Dendritic cell treated with granulocyte-macrophage colony-stimulating factor and Interleukin-4, amounts not matched to agents 40 ng/mL and 50 ng/mL, for 4 days (primary cell): ENCODE data around the gene FARS2.

ENCODE experiments used
- H3K27ac Mint-ChIP-seq: one replicate; pipeline ENCODE4 v1.8.0; 2022; ENCODE audit warnings: mild to moderate bottlenecking, mixed read lengths
- H3K27me3 Mint-ChIP-seq: one replicate; pipeline ENCODE4 v1.8.0; 2022; ENCODE audit warnings: mild to moderate bottlenecking, mixed read lengths
- H3K36me3 Mint-ChIP-seq: one replicate; pipeline ENCODE4 v1.8.0; 2022; ENCODE audit warnings: low read depth, mixed read lengths
- H3K4me1 Mint-ChIP-seq: one replicate; pipeline ENCODE4 v1.8.0; 2022; ENCODE audit warnings: low read depth, mixed read lengths
- H3K4me3 Mint-ChIP-seq: one replicate; pipeline ENCODE4 v1.8.0; 2022; ENCODE audit warnings: mild to moderate bottlenecking, moderate library complexity, mixed read lengths
- H3K9me3 Mint-ChIP-seq: one replicate; pipeline ENCODE4 v1.8.0; 2022; ENCODE audit warnings: mixed read lengths
- intact Hi-C: fragments of 100-400 bp; cut with micrococcal nuclease; formaldehyde crosslinking; loops from one replicate; pipeline ENCODE4 v1.15.0; 2022

Gene FARS2

DNA sequence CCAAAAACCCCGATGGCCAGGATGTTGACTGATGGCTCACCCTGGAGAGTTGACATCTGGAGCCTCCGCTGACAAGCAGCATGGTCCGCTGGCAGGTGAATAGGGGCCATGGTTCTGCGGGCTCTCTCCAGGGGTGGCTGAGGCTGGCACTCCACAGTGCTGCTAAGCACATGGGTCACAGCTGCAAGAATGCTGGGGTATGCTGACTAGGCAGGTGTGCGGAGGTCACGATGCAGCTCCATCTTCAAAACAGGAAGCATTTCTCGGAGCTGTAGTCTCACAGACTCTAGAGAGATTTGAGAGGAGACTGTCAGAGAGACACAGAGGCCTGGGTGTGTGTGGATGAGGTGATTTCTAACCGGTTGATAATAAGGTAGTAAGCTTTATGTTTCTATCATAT, 403.9 kb downstream of the FARS2 start:
- intact Hi-C loops = no loop called here
- no peaks in the 10 kb centered on the region for H3K36me3 Mint-ChIP-seq
- peaks cover 21% of the 10 kb centered on the region for H3K4me1 Mint-ChIP-seq
- H3K4me3 Mint-ChIP-seq = no peak overlapping the region
- H3K27me3 Mint-ChIP-seq = no peaks in the 10 kb centered on the region
- no peak overlapping the region for H3K27ac Mint-ChIP-seq
- no peaks in the 10 kb centered on the region for H3K9me3 Mint-ChIP-seq

DNA sequence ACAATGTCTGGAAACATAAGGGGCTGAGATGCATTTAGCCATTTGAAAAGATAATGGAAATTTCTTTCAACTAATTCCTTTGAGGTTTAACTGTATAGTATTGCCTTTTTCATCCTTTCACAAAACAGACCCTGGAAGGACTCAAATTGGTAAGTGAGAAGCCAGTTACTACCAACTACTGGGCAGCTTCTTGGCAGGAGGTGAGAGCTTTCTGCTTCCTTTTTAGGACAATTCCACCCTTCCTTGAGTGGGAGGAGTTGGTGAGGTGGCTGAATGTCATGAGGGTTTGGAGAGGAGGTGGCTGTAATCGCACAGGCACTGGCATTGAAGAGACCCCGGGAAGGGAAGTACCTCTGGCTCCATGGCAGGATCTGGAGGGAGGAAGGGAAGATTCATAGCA, 404.4 kb downstream of the FARS2 start:
- no peaks in the 10 kb centered on the region for H3K36me3 Mint-ChIP-seq
- H3K27me3 Mint-ChIP-seq = no peaks in the 10 kb centered on the region
- H3K4me1 Mint-ChIP-seq = peaks cover 21% of the 10 kb centered on the region
- intact Hi-C loops = no loop called here
- H3K9me3 Mint-ChIP-seq = no peaks in the 10 kb centered on the region
- H3K4me3 Mint-ChIP-seq = no peak overlapping the region
- no peak overlapping the region for H3K27ac Mint-ChIP-seq

DNA sequence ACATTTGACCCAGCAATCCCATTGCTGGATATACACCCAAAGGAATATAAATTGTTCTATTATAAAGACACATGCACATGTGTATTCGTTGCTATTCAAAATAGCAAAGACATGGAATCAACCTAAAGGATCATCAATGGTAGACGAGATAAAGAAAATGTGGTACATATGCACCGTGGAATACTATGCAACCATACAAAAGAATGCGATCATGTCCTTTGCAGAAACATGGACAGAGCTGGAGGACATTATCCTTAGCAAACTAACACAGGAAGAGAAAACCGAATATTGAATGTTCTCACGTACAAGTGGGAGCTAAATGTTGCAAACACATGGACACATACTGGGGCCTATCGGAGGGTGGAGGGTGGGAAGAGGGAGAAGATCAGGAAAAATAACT, 405.4 kb downstream of the FARS2 start:
- H3K4me1 Mint-ChIP-seq = peaks cover 27% of the 10 kb centered on the region
- no peak overlapping the region for H3K4me3 Mint-ChIP-seq
- no peak overlapping the region for H3K27ac Mint-ChIP-seq
- H3K9me3 Mint-ChIP-seq = no peaks in the 10 kb centered on the region
- no peaks in the 10 kb centered on the region for H3K27me3 Mint-ChIP-seq
- intact Hi-C loops = no loop called here
- peaks cover 5% of the 10 kb centered on the region for H3K36me3 Mint-ChIP-seq

DNA sequence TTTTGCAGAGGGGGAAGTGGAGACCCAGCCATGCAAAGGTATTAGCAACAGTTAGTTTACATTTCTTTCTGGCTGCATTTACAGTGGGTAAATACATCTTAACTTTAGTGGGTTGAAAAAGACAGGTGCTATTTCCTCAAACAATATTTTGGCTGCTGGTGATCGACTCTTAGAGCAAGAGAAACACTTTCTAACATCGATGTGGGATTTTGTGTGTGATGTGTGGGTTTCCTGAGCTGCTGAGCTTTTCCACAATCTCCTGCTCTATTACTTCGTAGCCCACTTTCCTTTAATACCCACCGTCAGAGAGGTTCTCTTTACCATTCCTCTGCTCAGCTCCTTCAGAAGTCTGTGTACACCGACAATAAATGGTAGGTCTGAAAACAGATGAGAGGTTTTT, 406.4 kb downstream of the FARS2 start:
- peaks cover 37% of the 10 kb centered on the region for H3K4me1 Mint-ChIP-seq

DNA sequence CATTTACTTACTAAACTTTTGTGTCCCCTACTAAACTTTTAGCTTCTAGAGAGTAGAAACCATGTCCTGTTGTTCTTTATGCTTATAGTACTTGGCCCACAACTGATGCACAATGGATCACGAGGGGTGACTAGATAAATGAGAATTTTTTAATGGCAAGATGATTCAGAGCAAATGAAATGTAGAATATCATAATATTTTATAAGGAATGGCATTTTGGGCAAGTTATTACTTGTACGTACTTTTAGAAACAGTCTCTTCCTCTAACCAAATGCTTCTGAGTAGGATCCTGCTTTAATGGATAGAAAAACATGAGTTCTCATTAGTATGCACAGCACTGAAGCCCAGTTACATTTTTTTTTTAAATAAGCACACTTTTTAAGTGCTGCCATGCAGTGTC, 409.1 kb downstream of the FARS2 start:
- H3K4me3 Mint-ChIP-seq = no peak overlapping the region

More for the DNA sequence above, 406.4 kb downstream of the FARS2 start:
- Mint-ChIP-seq H3K4me3 (no peak overlapping the region), H3K27me3 (no peaks in the 10 kb centered on the region), H3K27ac (no peak overlapping the region), H3K36me3 (peaks cover 13% of the 10 kb centered on the region), H3K9me3 (no peaks in the 10 kb centered on the region)
- intact Hi-C loops = no loop called here

DNA sequence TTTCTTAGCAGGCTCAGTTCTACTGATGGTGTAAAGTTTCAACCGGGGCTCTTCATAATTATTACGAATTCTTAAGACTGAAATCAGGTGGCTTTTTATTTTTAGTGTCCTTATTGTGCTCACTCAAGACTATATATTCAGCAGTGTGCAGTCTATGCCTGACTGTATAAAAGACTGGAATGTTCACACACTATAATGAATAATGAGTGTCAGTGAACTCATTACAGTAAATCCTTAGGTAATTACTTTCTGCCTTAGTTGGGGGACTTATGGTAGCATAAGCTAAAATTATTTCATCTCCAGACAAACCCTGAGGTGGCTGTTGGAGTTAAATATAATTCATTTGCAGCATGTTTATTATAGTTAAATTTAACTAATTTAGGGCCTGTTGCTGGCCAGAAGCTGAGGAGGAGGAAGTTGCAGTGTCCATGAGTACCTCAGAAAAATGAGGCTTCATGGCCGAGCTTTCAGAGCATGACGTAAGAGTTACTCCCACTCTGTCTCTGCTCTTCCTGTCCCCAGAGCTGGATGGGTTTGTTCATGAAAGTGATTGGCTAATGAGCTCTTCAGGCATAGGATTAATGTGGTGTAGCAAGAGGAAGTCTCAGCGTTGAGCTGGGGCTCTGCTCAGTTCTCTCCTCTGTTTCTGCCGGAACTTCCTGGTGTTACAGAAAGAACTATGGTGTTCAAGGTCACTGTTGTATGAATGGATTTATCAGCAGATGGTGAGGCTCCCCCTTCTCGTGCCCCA, 409.7 kb downstream of the FARS2 start:
- H3K27ac Mint-ChIP-seq = peak overlapping the region; percentile 91
- no peaks in the 10 kb centered on the region for H3K27me3 Mint-ChIP-seq
- H3K36me3 Mint-ChIP-seq = peaks cover 13% of the 10 kb centered on the region
- H3K4me3 Mint-ChIP-seq = no peak overlapping the region
- H3K9me3 Mint-ChIP-seq = no peaks in the 10 kb centered on the region
- intact Hi-C loops = loop anchor here (1.0 to 10.0 kb wide), 3 partner anchors 13 to 324 kb away; no protein-coding TSS in a partner anchor
- peaks cover 46% of the 10 kb centered on the region for H3K4me1 Mint-ChIP-seq

More for the DNA sequence above, 409.1 kb downstream of the FARS2 start:
- intact Hi-C loops = loop anchor here (2.0 to 10.0 kb wide), 2 partner anchors 54 to 324 kb away; no protein-coding TSS in a partner anchor
- peak overlapping the region; percentile 91 for H3K27ac Mint-ChIP-seq
- H3K27me3 Mint-ChIP-seq = no peaks in the 10 kb centered on the region
- peaks cover 13% of the 10 kb centered on the region for H3K36me3 Mint-ChIP-seq
- H3K9me3 Mint-ChIP-seq = no peaks in the 10 kb centered on the region
- H3K4me1 Mint-ChIP-seq = peaks cover 50% of the 10 kb centered on the region

DNA sequence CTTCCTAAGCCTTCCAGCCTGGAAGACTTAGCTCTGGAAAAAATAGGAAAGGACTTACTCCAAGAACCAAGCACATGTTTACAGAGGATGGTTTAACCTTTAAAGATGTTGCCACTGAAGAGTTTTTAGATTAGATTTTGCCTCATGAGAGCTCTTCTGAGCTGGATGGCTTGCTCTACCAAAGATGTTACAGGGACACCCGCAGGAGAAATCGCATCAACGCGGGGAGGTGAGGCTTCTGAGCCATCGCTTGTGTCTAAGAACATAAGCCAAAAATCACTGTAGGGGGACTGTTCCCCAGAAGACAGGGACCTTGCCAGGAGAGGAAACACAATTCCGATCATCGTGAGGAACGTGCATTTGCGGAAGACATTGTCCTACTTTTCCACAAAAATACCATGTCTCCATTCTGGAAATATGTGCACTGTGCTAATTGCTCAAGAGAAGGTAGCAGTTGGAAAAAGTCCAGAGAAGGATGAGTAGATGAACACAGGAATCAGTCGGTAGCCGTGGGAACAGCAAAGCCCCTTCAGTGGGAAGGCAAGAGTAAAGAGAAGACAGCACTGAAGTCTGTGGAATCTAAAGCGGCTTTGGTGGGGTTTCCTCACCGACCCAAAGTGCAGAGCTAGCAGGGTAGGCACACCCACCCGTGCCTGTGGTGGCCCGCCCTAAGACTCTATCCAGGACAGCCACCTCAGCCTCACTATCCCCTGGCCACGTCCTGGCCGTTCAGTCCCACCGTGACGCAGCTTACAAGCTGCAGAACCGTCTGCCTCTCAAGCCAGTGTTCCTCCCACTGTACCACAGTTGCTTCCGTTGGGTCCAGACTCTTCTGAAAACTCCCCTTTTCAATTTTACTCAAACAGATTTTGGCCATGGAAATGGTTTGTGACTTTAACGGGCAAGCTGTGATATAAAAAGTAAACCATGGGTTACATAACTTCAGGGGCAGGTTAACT, 410.6 kb downstream of the FARS2 start:
- Mint-ChIP-seq H3K36me3 (peaks cover 13% of the 10 kb centered on the region), H3K9me3 (no peaks in the 10 kb centered on the region), H3K27me3 (no peaks in the 10 kb centered on the region), H3K4me3 (no peak overlapping the region), H3K27ac (peak overlapping the region; percentile 91), H3K4me1 (peaks cover 37% of the 10 kb centered on the region)
- intact Hi-C loops = loop anchor here (1.0 to 10.0 kb wide), 3 partner anchors 14 to 323 kb away; no protein-coding TSS in a partner anchor

DNA sequence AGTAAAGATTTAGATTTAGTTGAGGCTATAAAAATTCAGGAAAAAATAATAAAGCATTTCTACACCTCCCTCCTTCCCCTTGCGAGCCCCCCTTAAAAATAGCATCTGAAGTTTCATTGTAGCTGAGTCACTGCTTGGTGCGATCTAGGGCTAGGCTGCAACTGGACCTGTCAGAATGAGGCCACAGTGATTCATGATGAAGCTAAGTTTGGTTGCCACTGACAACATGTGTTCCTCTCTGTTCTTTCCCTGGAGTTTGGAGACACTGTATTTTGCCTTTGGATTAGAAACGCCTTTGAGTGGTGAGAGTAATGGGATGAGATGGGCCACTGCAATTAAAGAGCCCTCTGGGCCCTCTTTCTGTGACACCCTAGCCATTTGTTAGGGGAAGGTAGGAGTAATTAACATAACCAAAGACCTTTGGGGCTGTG, 411.3 kb downstream of the FARS2 start:
- intact Hi-C loops = loop anchor here (10.0 kb wide), 1 partner anchor 322 kb away; no protein-coding TSS in a partner anchor
- peaks cover 42% of the 10 kb centered on the region for H3K4me1 Mint-ChIP-seq
- H3K9me3 Mint-ChIP-seq = no peaks in the 10 kb centered on the region

DNA sequence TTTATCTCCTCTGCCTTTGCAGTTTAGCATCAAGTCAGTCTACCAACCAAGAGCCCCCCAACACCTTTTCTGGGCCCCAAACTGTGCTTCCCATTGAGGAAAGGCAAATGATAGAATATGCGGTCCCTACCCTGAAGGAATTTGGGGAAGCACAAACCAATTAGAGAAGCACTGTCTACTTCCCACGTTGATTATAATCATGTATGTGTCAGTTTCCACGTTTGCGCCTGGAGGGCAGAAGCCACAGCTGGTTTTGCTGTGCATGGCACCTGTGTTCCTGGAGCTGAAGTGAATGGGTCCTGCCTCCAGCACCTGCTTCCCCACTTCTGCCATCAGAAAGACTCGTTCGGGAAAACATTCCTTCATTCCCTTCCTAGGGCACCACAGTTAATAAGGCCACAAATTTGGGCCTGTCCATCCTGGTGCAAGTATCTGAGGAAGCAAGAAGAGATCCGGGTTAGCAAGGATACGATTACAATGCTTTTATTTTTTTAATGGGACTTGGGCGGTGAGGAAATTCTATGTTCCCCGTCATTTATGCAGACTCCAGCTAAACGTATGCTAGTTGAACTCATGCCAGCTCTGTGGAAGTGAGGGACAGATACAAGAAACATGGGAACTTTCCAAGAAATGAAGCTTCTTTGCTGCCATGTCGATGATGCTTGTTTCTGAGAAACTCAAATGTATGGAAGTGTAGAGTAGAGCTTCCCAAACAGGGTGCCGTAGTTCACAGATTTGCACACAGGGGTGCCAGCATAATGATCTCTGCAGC, 411.9 kb downstream of the FARS2 start:
- intact Hi-C loops = loop anchor here (10.0 kb wide), 1 partner anchor 322 kb away; no protein-coding TSS in a partner anchor
- peaks cover 48% of the 10 kb centered on the region for H3K4me1 Mint-ChIP-seq
- H3K9me3 Mint-ChIP-seq = no peaks in the 10 kb centered on the region
- peak overlapping the region; percentile 91 for H3K27ac Mint-ChIP-seq
- no peaks in the 10 kb centered on the region for H3K27me3 Mint-ChIP-seq
- no peak overlapping the region for H3K4me3 Mint-ChIP-seq
- H3K36me3 Mint-ChIP-seq = peaks cover 13% of the 10 kb centered on the region

More for the DNA sequence above, 411.3 kb downstream of the FARS2 start:
- Mint-ChIP-seq H3K4me3 (no peak overlapping the region), H3K36me3 (peaks cover 13% of the 10 kb centered on the region), H3K27ac (peak overlapping the region; percentile 91), H3K27me3 (no peaks in the 10 kb centered on the region)

DNA sequence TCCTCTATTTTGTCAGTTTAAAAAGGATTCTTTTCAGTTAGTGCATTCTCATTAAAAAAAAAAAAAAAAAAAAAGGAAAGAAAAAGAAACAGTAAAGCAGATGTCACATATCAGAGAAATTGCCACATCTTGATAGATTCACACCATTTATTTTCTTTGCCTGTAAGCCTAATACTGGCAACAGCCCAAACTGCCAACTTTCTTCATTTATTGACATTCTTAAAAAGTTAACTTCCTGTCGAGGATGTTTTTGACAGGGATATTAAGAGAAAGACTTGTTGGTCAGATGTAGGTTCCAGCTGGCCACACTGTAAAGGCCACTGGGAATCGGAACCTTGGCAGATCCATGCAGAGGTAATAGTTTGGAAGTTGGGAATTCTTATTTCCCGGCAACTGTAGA, 412.8 kb downstream of the FARS2 start:
- peaks cover 52% of the 10 kb centered on the region for H3K4me1 Mint-ChIP-seq
- H3K4me3 Mint-ChIP-seq = no peak overlapping the region
- H3K36me3 Mint-ChIP-seq = peaks cover 13% of the 10 kb centered on the region
- no peaks in the 10 kb centered on the region for H3K27me3 Mint-ChIP-seq
- no peaks in the 10 kb centered on the region for H3K9me3 Mint-ChIP-seq
- H3K27ac Mint-ChIP-seq = peak overlapping the region; percentile 71
- intact Hi-C loops = loop anchor here (10.0 kb wide), 1 partner anchor 321 kb away; no protein-coding TSS in a partner anchor

DNA sequence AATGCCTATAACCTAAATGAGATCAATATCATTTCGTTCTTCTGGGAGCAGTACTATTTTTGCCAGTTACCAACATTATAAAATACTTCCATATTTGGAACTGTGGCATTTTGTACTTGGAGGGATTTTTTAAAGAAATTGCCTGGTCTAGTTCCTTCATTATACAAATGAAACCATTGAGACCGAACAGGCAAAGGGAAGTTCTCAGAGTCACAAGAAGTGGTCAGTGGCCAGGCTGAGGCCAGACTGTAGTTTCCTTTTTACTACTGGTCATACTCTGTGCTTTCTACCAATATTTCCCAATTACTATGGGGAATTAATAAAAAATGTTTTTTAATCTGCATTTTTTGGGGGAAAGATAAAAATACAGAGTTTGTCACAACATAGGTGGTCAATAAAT, 413.4 kb downstream of the FARS2 start:
- Mint-ChIP-seq H3K27me3 (no peaks in the 10 kb centered on the region), H3K4me3 (peak overlapping the region; percentile 9), H3K9me3 (no peaks in the 10 kb centered on the region), H3K4me1 (peaks cover 58% of the 10 kb centered on the region), H3K27ac (peak overlapping the region; percentile 71), H3K36me3 (peaks cover 13% of the 10 kb centered on the region)
- intact Hi-C loops = loop anchor here (10.0 kb wide), 1 partner anchor 320 kb away; no protein-coding TSS in a partner anchor

DNA sequence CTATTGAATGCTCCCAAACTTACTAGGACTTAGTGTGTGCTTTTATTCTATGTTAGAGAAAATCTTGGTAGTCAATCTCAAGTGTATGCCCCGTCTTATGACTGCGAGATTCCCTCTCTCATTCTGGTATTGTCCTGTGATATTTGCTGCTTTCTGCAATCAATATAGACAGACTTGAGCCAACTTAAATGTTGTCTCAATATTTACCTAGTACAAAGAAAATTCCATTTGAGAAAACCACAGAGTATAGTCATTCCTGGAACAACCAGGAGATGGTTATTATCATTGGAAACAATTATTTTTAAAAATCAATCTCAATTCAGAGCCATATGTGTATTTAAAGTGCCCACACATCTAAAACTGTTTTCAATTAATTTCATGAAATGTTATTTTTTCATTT, 415.4 kb downstream of the FARS2 start:
- no peaks in the 10 kb centered on the region for H3K27me3 Mint-ChIP-seq
- H3K36me3 Mint-ChIP-seq = peaks cover 7% of the 10 kb centered on the region
- no peaks in the 10 kb centered on the region for H3K9me3 Mint-ChIP-seq
- intact Hi-C loops = loop anchor here (10.0 kb wide), 1 partner anchor 318 kb away; no protein-coding TSS in a partner anchor
- no peak overlapping the region for H3K27ac Mint-ChIP-seq
- no peak overlapping the region for H3K4me3 Mint-ChIP-seq
- peaks cover 72% of the 10 kb centered on the region for H3K4me1 Mint-ChIP-seq
